ENCODE data around the gene DROSHA.

GRCh38 chr5:31477516-31477915 is 54.4 kb downstream of the DROSHA start:
- no peak for TF ChIP-seq POLR2A (IDR thresholded peaks at IDR 0.05; ENCODE audit: extremely low read depth, insufficient read length)
- TF ChIP-seq, protein P1, sequence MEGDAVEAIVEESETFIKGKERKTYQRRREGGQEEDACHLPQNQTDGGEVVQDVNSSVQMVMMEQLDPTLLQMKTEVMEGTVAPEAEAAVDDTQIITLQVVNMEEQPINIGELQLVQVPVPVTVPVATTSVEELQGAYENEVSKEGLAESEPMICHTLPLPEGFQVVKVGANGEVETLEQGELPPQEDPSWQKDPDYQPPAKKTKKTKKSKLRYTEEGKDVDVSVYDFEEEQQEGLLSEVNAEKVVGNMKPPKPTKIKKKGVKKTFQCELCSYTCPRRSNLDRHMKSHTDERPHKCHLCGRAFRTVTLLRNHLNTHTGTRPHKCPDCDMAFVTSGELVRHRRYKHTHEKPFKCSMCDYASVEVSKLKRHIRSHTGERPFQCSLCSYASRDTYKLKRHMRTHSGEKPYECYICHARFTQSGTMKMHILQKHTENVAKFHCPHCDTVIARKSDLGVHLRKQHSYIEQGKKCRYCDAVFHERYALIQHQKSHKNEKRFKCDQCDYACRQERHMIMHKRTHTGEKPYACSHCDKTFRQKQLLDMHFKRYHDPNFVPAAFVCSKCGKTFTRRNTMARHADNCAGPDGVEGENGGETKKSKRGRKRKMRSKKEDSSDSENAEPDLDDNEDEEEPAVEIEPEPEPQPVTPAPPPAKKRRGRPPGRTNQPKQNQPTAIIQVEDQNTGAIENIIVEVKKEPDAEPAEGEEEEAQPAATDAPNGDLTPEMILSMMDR (IDR thresholded peaks at IDR 0.05; ENCODE audit: low read depth, low read length): no peak
- no peak for TF ChIP-seq MAX (IDR thresholded peaks at IDR 0.05; ENCODE audit: low read depth, low read length)

Data from NB4 (cell line).